Activated CD8-positive, alpha-beta memory T cell treated with anti-CD3 and anti-CD28 coated beads, Interleukin-2, amount 10 ng/mL, durations not matched to agents 7 days and 5 days (primary cell): ENCODE measurements around the gene GPR35. TPM values are rescaled to one million over a fixed set of nuclear protein-coding genes. Genes with fewer than 3 reads are reported as not detected.
"Not testable (repeated sequence)": the region's sequence is repeated elsewhere in the genome, so short reads cannot be mapped to it uniquely, and the experiment has no call there.

ENCODE experiments used
- ATAC-seq: fragments of 150-1000 bp; cut with Tn5 transposase; one replicate; pipeline ENCODE4 v1.10.0; 2021; ENCODE audit warnings: moderate library complexity
- CTCF ChIA-PET: fragments of 350-600 bp; sonication (Branson Sonifier 250); formaldehyde crosslinking; loops from one replicate; lab custom pipeline; 2021; ENCODE audit warnings: antibody characterized with exemption; lab: Charles Lee
- DNase-seq: peaks from one replicate; pipeline ENCODE4 v3.0.0-alpha.2; 2020
- H3K27ac Mint-ChIP-seq: one replicate; pipeline ENCODE4 v1.8.0; 2021; ENCODE audit warnings: mild to moderate bottlenecking, mixed read lengths
- H3K27me3 Mint-ChIP-seq: one replicate; pipeline ENCODE4 v1.8.0; 2021; ENCODE audit warnings: mixed read lengths
- H3K36me3 Mint-ChIP-seq: one replicate; pipeline ENCODE4 v1.8.0; 2021; ENCODE audit warnings: mild to moderate bottlenecking, mixed read lengths
- H3K4me1 Mint-ChIP-seq: one replicate; pipeline ENCODE4 v1.8.0; 2021; ENCODE audit warnings: mixed read lengths
- H3K4me3 Mint-ChIP-seq: one replicate; pipeline ENCODE4 v1.8.0; 2021; ENCODE audit warnings: mild to moderate bottlenecking, moderate library complexity, mixed read lengths
- H3K9me3 Mint-ChIP-seq: one replicate; pipeline ENCODE4 v1.8.0; 2022; ENCODE audit warnings: low read depth, mixed read lengths
- total RNA-seq, 2 experiments: library from RNA; stranded (reverse); gene quantifications; one replicate each; pipeline ENCODE4 v1.2.3, GENCODE V29; 2021

GPR35 gene
- total RNA-seq, 2 experiments from 2014 or later, result 14.4 to 35.4 TPM

GRCh38 chr2:240655931-240656886 is 30.9 kb downstream of the GPR35 start:
- H3K4me1 Mint-ChIP-seq, result peaks cover 25% of the 10 kb centered on the region
- no peaks in the 10 kb centered on the region for H3K9me3 Mint-ChIP-seq
- H3K36me3 Mint-ChIP-seq, result no peaks in the 10 kb centered on the region
- CTCF ChIA-PET, result interaction anchor here (1.4 to 1.9 kb wide), 4 partner anchors 31 to 142 kb away, joined by 3 to 7 read pairs (median 6); partner anchors contain the start of gene GPR35
- ATAC-seq (peak; percentile 97), DNase-seq (peak; percentile 75)
- peaks cover 65% of the 10 kb centered on the region for H3K27me3 Mint-ChIP-seq
- H3K27ac Mint-ChIP-seq, result no peak overlapping the region
- no peak overlapping the region for H3K4me3 Mint-ChIP-seq

GRCh38 chr2:240659883-240660282 is 34.6 kb downstream of the GPR35 start:
- DNase-seq, ATAC-seq, CTCF ChIA-PET, H3K27ac Mint-ChIP-seq, H3K4me3 Mint-ChIP-seq, H3K9me3 Mint-ChIP-seq, H3K36me3 Mint-ChIP-seq: not testable (repeated sequence)
- Mint-ChIP-seq H3K4me1 (peaks cover 21% of the 10 kb centered on the region), H3K27me3 (peaks cover 61% of the 10 kb centered on the region)

DNA sequence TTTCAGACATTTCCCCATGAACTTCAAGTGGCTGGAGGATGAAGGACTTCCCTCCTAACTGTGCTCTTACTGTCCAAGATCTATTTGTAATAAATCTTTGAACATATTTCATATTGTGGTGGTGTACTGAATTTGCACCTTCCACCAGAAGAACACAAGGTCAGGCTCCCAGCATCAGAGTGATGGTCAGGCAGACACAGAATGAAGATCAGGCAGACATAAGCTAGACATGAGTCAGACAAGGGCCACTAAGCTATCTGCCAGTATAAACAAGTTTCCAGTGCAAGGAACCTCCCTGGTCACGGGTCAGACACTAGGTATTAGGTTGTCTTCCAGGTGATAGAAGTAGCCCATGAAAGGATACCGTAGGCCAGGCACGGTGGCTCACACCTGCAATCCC is 37.4 kb downstream of the GPR35 start:
- ATAC-seq (no peak), DNase-seq (no peak)
- H3K36me3 Mint-ChIP-seq, result peaks cover 6% of the 10 kb centered on the region
- no peak overlapping the region for H3K27ac Mint-ChIP-seq
- H3K4me1 Mint-ChIP-seq, result no peaks in the 10 kb centered on the region
- H3K9me3 Mint-ChIP-seq, result peaks cover 4% of the 10 kb centered on the region
- peaks cover 65% of the 10 kb centered on the region for H3K27me3 Mint-ChIP-seq
- CTCF ChIA-PET, result interaction anchor here (1.4 kb wide), 1 partner anchor 41 kb away, joined by 3 read pairs; no protein-coding TSS in a partner anchor
- no peak overlapping the region for H3K4me3 Mint-ChIP-seq

DNA sequence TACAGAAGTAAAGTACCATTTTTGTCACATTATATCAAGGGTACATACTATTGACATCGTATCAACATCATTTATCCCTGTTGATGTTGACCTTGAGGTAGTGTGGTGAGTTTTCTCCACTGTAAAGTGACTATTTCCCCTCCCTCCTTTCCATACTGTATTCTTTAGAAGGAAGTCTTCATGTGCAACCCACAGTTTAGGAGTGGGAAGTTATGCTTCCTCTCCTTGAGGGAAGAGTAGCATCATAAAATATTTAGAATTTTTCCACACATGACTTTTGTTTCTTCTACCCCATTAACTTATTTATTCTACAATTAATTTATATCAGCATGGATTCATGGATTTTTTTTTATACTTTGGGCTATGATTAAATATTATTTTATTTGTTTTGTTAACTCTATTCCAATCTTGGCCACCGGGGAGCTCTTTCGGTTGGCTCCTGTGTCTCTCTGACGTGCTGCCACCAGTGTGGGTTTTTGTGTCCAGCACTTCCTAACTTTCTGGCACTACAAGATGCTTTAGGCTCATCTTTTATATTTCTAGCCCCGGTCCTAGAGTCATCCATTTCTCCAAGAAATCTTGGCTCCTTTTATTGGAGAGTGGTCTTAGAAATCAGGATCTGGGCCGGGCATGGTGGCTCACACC is 38.4 kb downstream of the GPR35 start:
- no peak for DNase-seq
- Mint-ChIP-seq H3K27me3 (peaks cover 67% of the 10 kb centered on the region), H3K27ac (no peak overlapping the region), H3K4me1 (no peaks in the 10 kb centered on the region), H3K36me3 (peaks cover 6% of the 10 kb centered on the region), H3K4me3 (no peak overlapping the region), H3K9me3 (peaks cover 4% of the 10 kb centered on the region)
- ATAC-seq, result no peak
- CTCF ChIA-PET, result interaction anchor here (1.4 kb wide), 1 partner anchor 42 kb away, joined by 3 read pairs; no protein-coding TSS in a partner anchor

DNA sequence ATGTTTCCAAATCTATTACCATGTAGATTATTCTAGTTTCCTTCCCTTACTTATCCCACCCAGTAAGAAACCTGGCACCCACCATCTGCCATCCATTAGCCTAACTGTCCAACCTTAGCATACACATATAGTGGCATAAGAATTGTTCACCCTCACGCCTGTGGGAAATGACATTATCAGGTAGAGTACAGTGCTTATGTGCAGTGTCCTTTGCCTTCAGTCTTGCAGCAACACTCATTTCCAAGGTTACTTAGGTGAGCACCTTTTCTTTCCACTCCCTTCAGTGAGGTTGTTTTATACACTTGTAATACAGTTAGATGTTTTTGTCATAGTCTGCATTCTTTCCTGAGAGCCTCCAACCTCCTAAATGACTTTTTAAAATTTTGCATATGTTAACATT is 39.3 kb downstream of the GPR35 start:
- Mint-ChIP-seq H3K36me3 (peaks cover 6% of the 10 kb centered on the region), H3K4me1 (no peaks in the 10 kb centered on the region), H3K9me3 (peaks cover 4% of the 10 kb centered on the region), H3K27me3 (peaks cover 59% of the 10 kb centered on the region), H3K27ac (no peak overlapping the region), H3K4me3 (no peak overlapping the region)
- no peak for DNase-seq
- no peak for ATAC-seq
- CTCF ChIA-PET, result no interaction called here

GRCh38 chr2:240670402-240670801 is 45.1 kb downstream of the GPR35 start:
- peaks cover 2% of the 10 kb centered on the region for H3K36me3 Mint-ChIP-seq
- H3K27ac Mint-ChIP-seq, result no peak overlapping the region
- peaks cover 70% of the 10 kb centered on the region for H3K27me3 Mint-ChIP-seq
- DNase-seq (no peak), ATAC-seq (no peak)
- no peaks in the 10 kb centered on the region for H3K9me3 Mint-ChIP-seq
- CTCF ChIA-PET, result no interaction called here
- no peaks in the 10 kb centered on the region for H3K4me1 Mint-ChIP-seq
- H3K4me3 Mint-ChIP-seq, result no peak overlapping the region

- no peak overlapping the region for H3K4me3 Mint-ChIP-seq
- no peaks in the 10 kb centered on the region for H3K9me3 Mint-ChIP-seq
- CTCF ChIA-PET, result no interaction called here
- peaks cover 66% of the 10 kb centered on the region for H3K27me3 Mint-ChIP-seq
- no peaks in the 10 kb centered on the region for H3K4me1 Mint-ChIP-seq
- H3K27ac Mint-ChIP-seq, result no peak overlapping the region
- ATAC-seq (no peak), DNase-seq (no peak)
- peaks cover 2% of the 10 kb centered on the region for H3K36me3 Mint-ChIP-seq
Measured at GRCh38 chr2:240670950-240671349, 45.7 kb downstream of the GPR35 start.

GRCh38 chr2:240672076-240672700 is 46.9 kb downstream of the GPR35 start:
- no peaks in the 10 kb centered on the region for H3K4me1 Mint-ChIP-seq
- ATAC-seq (no peak), DNase-seq (no peak)
- no peaks in the 10 kb centered on the region for H3K36me3 Mint-ChIP-seq
- no peak overlapping the region for H3K27ac Mint-ChIP-seq
- no peaks in the 10 kb centered on the region for H3K9me3 Mint-ChIP-seq
- peaks cover 54% of the 10 kb centered on the region for H3K27me3 Mint-ChIP-seq
- CTCF ChIA-PET, result no interaction called here
- no peak overlapping the region for H3K4me3 Mint-ChIP-seq

DNA sequence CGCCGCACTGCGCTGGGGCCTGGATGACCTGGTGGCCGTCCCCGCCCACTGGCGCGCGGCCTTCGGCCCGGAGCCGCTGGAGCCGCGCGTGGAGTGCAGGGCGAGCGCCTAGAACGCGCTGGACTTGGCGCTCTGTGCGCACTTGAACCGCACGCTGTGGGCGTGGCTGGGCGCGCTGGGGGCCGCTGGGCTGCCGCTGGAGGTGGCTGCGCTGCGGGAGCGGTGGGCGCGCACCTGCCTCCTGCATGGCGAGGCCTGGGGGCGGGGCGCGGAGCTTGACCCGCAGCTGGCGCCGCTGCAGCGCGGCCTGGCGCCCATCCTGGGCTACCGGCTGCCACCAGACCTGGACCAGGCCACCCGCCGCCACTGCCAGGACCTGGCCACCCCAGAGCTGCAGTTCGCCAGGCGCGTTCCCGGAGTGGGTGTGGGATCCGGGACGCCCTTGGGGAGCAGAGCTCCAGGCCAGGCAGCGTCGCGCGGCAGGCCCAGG is 47.5 kb downstream of the GPR35 start:
- Mint-ChIP-seq H3K36me3 (no peaks in the 10 kb centered on the region), H3K9me3 (no peaks in the 10 kb centered on the region), H3K27ac (no peak overlapping the region), H3K4me1 (no peaks in the 10 kb centered on the region), H3K4me3 (no peak overlapping the region), H3K27me3 (peaks cover 49% of the 10 kb centered on the region)
- CTCF ChIA-PET, result no interaction called here
- ATAC-seq (no peak), DNase-seq (no peak)

DNA sequence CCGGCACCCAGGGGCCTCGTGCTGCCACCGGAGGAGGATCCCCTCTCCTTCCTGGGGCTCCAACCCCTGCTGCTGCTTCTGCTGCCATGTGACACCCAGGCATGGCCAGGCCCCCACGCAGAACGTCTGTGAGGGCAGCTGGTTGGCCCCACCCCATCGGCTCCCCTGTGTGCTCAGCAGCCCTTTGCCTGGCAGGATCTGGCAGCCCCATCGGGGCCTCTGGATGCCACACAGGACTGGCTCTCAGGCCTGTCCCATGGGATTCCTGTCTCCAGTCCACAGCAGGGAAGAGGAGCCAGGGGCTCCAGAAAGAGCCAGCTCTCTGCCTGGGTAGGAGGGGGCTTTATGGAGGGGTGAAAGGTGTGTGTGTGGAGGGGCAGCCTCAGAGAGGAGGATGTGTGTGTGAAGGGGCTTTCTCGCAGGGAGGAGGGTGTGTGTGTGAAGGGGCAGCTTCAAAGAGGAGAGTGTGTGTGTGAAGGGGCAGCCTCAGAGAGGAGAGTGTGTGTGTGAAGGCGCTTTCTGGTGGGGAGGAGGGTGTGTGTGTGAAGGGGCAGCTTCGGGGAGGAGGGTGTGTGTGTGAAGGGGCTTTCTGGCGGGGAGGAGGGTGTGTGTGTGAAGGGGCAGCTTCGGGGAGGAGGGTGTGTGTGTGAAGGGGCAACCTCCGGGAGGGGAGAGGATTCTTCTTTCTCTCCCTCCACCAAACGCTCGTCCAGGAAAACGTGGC is 49.3 kb downstream of the GPR35 start:
- not testable (repeated sequence) for H3K36me3 Mint-ChIP-seq, H3K9me3 Mint-ChIP-seq, ATAC-seq, H3K27ac Mint-ChIP-seq, DNase-seq, H3K4me3 Mint-ChIP-seq, H3K4me1 Mint-ChIP-seq
- CTCF ChIA-PET, result interaction anchor here (0.8 kb wide), 1 partner anchor 22 kb away, joined by 3 read pairs; no protein-coding TSS in a partner anchor
- H3K27me3 Mint-ChIP-seq, result peaks cover 38% of the 10 kb centered on the region

GRCh38 chr2:240675345-240675744 is 50.1 kb downstream of the GPR35 start:
- CTCF ChIA-PET, H3K4me1 Mint-ChIP-seq, H3K4me3 Mint-ChIP-seq, H3K27ac Mint-ChIP-seq, H3K36me3 Mint-ChIP-seq, DNase-seq, H3K9me3 Mint-ChIP-seq, ATAC-seq: not testable (repeated sequence)
- H3K27me3 Mint-ChIP-seq, result peaks cover 33% of the 10 kb centered on the region

- ATAC-seq, H3K36me3 Mint-ChIP-seq, CTCF ChIA-PET, H3K4me3 Mint-ChIP-seq, DNase-seq, H3K27ac Mint-ChIP-seq, H3K4me1 Mint-ChIP-seq, H3K9me3 Mint-ChIP-seq: not testable (repeated sequence)
- H3K27me3 Mint-ChIP-seq, result peaks cover 14% of the 10 kb centered on the region
Measured at GRCh38 chr2:240678043-240678442, 52.8 kb downstream of the GPR35 start.

- ATAC-seq, H3K27me3 Mint-ChIP-seq, DNase-seq, H3K27ac Mint-ChIP-seq, H3K9me3 Mint-ChIP-seq, CTCF ChIA-PET, H3K36me3 Mint-ChIP-seq, H3K4me1 Mint-ChIP-seq, H3K4me3 Mint-ChIP-seq: not testable (repeated sequence)
Measured at GRCh38 chr2:240678909-240679308, 53.6 kb downstream of the GPR35 start.
